HG02840 (cell line): ENCODE measurements around the gene COL4A3.
"Not testable (repeated sequence)": the region's sequence is repeated elsewhere in the genome, so short reads cannot be mapped to it uniquely, and the experiment has no call there.

Experiments used
- ATAC-seq: cut with Tn5 transposase; IDR thresholded peaks from one replicate; pipeline ENCODE4 v1.9.1; 2021; ENCODE audit warnings: mild to moderate bottlenecking, moderate library complexity, moderate number of reproducible peaks; ENCODE audit not compliant: unreplicated experiment, low FRiP score

Gene COL4A3

GRCh38 chr2:227205701-227206100, 41.3 kb downstream of the COL4A3 start:
- ATAC-seq: no peak

GRCh38 chr2:227206406-227206805, 42.0 kb downstream of the COL4A3 start:
- ATAC-seq: no peak

- ATAC-seq: no peak
Measured at GRCh38 chr2:227207573-227207972, 43.1 kb downstream of the COL4A3 start.

GRCh38 chr2:227214622-227215041, 50.2 kb downstream of the COL4A3 start:
- no peak for ATAC-seq

- ATAC-seq: no peak
Measured at GRCh38 chr2:227219312-227220105, 55.1 kb downstream of the COL4A3 start.

GRCh38 chr2:227221120-227221519, 56.7 kb downstream of the COL4A3 start:
- ATAC-seq: no peak

GRCh38 chr2:227222292-227222691, 57.9 kb downstream of the COL4A3 start:
- ATAC-seq: no peak

- not testable (repeated sequence) for ATAC-seq
Measured at GRCh38 chr2:227225641-227226040, 61.2 kb downstream of the COL4A3 start.

- ATAC-seq: no peak
Measured at GRCh38 chr2:227228061-227228667, 63.7 kb downstream of the COL4A3 start.

GRCh38 chr2:227230151-227230550, 65.7 kb downstream of the COL4A3 start:
- no peak for ATAC-seq

- ATAC-seq: no peak
Measured at GRCh38 chr2:227234429-227234828, 70.0 kb downstream of the COL4A3 start.

GRCh38 chr2:227237786-227238185, 73.4 kb downstream of the COL4A3 start:
- no peak for ATAC-seq

- no peak for ATAC-seq
Measured at GRCh38 chr2:227238238-227239237, 74.1 kb downstream of the COL4A3 start.

GRCh38 chr2:227241005-227241404, 76.6 kb downstream of the COL4A3 start:
- no peak for ATAC-seq

- ATAC-seq: no peak
Measured at GRCh38 chr2:227248876-227249275, 84.5 kb downstream of the COL4A3 start.

- ATAC-seq: no peak
Measured at GRCh38 chr2:227252831-227253230, 88.4 kb downstream of the COL4A3 start.

GRCh38 chr2:227256605-227257004, 92.2 kb downstream of the COL4A3 start:
- no peak for ATAC-seq

- ATAC-seq: no peak
Measured at GRCh38 chr2:227257820-227258219, 93.4 kb downstream of the COL4A3 start.

- no peak for ATAC-seq
Measured at GRCh38 chr2:227260041-227260440, 95.6 kb downstream of the COL4A3 start.

- ATAC-seq: no peak
Measured at GRCh38 chr2:227267410-227268115, 103.1 kb downstream of the COL4A3 start.
